ENCODE measurements around the gene ITPR3.

GRCh38 chr6:33656844-33657243, 35.7 kb downstream of the ITPR3 start:
- TF ChIP-seq CTCF (conservative IDR thresholded peaks at IDR 0.05; ENCODE audit: low read length), result no peak
- no peak for TF ChIP-seq EZH2phosphoT487 (IDR thresholded peaks at IDR 0.05; ENCODE audit: borderline replicate concordance)
